NCI-H128 (cell line): Measurements from ENCODE around the gene CYP4F8.

Source experiments
- DNase-seq: peaks from one replicate; lab custom pipeline; 2025; ENCODE audit not compliant: unreplicated experiment; lab: John Stamatoyannopoulos, UW

Gene CYP4F8

DNA sequence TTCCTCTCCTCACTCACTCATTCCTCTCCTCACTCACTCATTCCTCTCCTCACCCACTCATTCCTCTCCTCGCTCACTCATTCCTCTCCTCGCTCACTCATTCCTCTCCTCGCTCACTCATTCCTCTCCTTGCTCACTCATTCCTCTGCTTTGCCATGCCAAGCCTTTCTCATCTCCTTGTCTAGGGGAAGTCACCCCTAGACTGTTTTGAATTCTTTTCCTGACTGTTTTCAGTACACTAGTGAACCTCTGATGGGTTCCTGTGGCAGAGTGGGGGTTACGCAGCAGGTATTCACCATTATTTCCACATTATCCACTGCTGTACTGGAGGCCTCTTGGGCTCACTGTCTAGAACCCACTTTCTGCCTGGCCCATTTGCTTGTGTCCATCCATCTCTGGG lies 1.2 kb downstream of the CYP4F8 start:
- no peak for DNase-seq

- DNase-seq: no peak
Measured at GRCh38 chr19:15616627-15617270, 1.7 kb downstream of the CYP4F8 start.

GRCh38 chr19:15618321-15618720 lies 3.3 kb downstream of the CYP4F8 start:
- DNase-seq: no peak

DNA sequence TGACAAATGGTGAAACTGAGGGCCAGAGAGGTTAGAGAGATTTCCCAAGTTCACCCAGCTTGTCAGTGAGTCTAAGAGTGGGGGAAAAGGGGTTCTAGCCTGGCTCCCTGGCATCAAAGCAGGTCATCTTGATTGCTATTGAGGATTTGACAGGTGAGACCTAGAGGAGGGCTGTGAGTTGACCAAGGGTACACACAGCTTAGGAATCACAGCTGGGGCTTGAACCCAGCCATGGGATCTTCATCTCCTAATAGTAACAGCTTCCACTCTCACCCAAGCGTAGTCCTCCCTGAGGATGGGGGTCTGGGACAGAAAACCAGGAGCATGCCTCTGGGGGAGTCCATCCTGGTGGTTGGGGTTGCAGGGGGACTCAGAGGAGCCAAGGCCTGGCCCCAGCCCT lies 6.8 kb downstream of the CYP4F8 start:
- no peak for DNase-seq

DNA sequence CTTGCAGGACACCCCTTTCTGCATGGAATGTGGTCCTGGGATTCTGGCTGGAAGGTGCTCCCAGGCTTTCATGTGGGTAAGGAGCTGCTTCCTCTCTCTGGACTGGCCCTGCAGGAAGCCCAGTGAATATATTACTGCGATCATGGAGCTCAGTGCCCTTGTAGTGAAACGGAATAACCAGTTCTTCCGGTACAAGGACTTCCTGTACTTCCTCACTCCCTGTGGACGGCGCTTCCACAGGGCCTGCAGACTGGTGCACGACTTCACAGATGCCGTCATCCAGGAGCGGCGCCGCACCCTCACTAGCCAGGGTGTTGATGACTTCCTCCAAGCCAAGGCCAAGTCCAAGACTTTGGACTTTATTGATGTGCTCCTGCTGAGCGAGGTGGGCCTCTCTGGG lies 8.0 kb downstream of the CYP4F8 start:
- DNase-seq: no peak

DNA sequence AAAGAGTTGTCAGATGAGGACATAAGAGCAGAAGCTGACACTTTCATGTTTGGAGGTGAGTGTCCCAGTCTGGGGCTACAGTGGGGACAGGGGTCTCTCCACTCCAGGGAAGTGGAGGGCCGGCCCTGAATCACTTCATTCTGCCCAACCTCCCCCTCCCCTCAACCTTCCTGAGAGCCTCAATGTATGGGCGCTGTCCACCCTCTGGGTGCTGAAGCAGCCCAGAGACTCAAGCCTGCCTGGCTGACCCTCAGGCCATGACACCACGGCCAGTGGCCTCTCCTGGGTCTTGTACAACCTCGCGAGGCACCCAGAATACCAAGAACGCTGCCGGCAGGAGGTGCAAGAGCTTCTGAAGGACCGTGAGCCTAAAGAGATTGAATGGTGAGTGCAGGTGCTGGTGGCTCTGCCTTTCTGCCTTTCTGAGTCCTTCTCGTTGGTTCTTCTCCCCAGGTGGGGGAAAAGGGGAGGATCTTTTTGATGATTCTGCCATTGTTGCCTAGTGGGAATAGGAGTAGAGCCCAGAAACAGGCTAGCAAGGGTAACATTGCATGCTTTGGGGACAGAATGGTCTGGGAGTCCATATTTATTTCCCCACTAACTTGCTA lies 8.8 kb downstream of the CYP4F8 start:
- DNase-seq: no peak

GRCh38 chr19:15628236-15629002 lies 13.4 kb downstream of the CYP4F8 start:
- no peak for DNase-seq

DNA sequence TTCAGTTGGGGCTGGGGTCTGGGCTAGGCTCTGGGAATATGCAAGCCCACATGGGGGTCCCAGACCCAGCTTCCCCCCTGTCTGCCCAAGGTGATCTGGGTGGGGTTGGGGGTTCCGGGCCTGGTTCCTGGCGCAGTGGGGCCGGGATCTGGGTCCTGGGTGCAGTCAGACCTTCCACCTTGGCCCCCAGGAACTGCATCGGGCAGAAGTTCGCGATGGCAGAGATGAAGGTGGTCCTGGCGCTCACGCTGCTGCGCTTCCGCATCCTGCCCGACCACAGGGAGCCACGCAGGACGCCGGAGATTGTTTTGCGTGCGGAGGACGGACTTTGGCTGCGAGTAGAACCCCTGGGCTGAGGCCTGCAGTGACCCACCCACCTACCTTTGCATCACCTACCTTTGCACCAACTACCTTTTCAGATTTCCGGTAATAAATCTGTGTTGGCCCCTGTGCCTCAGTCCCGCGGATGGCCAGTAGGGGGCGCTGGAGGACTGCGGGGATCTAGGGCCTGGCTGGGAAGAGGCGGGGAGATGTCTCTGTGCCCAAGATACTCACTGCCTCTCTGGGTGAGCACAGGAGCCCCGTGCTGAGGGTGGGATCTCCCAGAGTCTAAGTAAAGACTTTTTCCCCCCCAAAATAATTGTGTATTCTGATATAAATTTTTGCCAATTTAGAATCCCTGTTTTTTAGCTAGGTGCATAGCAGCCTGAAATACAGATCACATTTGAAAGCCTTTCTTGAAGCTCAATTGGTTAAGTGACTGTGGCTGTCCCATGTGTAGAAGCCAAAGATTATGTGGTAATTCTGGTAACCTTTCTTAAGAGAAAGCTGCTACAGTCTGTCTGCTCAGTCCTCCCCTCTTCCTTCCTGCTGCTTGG lies 14.2 kb downstream of the CYP4F8 start:
- peak; percentile 29 for DNase-seq

DNA sequence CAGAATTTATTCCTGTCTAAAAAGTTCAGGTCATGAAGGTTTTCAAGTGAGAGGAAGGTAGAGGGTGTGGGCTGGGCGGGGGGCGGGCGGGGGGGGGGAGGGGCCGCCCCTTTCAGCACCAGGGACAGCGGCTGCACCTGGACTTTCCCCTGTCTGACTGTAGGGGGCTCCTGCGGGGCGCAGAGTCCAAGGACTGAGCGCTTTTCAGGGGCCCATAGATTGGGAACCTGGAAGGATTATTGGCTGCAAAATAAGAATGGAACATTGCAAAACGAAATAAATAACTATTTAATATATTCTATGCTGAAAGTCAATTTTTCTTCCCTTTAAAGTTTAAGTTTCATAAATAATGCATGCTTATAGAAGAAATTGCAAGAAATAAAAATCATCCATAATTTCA lies 16.8 kb downstream of the CYP4F8 start:
- no peak for DNase-seq

DNA sequence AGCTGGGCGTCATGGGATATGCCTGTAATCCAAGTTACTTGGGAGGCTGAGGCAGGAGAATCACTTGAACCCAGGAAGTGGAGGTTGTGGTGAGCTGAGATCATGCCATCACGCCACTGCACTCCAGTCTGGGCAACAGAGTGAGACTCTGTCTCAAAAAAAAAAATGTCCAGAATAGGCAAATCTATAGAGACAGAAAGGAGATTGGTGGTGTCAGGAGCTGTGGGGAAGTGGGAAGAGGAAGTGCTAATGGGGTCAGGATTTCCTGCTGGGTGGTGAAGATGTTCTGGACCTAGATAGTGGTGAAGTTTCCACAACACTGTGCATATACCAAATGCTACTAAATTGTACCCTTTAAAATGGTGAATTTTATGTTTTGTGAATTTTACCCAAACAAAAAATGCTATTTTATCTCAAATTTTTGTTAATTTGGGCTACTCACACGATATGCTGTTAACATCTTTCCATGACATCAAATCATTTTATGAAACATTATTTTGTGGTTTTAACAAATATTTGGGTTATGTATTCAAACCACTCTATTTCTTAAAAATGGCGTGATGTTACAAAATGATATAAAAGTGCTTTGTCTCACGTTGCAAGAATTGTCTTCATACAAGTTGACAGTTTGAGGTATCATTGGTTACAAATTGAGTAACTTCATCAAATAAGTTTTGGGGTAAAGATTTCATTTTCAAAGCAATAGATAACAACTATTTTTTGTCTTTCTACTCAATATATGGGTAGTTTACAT lies 18.2 kb downstream of the CYP4F8 start:
- no peak for DNase-seq

GRCh38 chr19:15634105-15634504 lies 19.1 kb downstream of the CYP4F8 start:
- no peak for DNase-seq

DNA sequence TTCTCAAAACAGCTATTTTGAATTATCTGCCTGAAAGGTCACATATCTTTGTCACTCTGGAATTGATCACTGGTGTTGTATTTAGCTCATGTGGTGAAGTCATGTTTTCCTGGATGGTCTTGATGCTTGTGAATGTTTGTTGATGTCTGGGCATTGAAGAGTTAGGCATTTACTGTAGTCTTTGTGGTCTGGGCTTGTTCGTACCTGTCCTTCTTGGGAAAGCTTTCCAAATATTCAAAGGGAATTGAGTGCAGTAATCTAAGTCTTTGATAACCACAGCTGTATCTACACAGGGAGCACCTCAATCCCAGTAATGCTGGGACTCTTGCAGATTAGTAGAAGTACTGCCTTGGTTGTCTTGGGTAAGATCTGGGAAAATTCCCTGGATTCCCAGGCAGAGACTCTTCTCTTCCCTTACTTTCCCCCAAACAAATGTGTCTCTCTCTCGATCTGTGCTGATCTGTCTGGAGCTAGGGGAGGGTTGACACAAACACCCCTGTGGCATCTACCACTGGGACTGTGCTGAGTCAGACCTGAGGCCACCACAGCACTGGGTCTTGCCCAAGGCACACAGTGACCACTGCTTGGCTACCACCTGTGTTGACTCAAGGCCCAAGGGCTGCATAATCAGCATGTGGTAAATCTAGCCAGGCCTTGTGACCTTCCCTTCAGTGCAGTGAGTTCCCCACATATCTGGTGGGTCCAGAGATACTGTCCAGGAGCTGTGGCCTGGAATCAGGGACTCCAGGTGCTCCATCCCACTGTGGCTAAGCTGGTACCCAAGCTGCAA lies 20.2 kb downstream of the CYP4F8 start:
- no peak for DNase-seq

- DNase-seq: no peak
Measured at GRCh38 chr19:15636026-15636425, 21.0 kb downstream of the CYP4F8 start.

DNA sequence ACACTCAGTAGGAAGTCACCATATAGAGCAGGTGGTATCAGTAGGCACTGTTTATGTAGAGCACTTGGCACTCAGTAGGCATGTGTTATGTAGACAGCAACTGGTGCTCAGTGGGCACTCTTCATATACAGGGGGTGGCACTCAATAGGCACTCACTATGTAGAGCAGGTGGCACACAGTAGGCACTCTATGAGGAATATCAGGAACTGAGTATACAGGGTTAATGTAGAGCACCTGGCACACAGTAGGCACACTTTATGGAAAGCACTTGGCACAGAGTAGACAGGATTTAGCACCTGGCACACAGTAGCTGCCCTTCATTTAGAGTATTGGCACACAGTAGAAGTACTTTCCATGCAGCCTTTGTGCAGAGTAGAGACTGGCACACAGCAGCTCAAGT lies 24.6 kb downstream of the CYP4F8 start:
- DNase-seq: no peak

- DNase-seq: no peak
Measured at GRCh38 chr19:15640294-15640903, 25.4 kb downstream of the CYP4F8 start, which contains the start of gene CYP4F3. Gene CYP4F3 (plus strand): TSS chr19:15640897. CDS start chr19:15641416, 519 bp downstream.

GRCh38 chr19:15640904-15641597 lies 26.0 kb downstream of the CYP4F8 start:
- no peak for DNase-seq

DNA sequence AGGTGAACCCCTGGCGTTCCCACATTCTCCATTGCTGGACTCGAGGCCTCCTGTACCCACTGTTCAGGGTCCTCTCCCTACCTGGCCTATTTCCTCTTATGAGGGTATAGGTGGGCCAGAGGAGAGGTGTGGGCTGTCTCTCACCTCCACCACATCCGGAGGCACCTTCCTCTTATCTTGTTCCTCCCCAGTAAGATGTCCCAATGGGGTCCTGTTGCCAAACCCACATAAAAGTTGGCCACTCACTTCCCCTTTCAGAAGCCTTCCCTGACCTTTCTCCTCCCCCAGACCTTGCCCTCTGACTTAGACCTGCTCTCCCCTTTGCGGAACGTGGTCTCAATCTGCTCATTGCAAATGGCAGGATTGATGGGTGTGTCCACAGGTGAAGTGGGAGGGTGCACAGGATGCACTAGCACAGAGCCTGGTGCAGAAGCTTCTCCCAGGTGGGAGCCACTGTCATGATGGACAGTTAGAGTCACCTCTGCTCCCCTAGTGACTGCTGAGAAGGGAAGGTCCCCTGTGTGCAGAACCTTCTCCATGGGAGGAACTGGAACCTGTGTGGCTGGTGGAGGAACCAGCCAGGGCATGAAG lies 27.0 kb downstream of the CYP4F8 start:
- no peak for DNase-seq

DNA sequence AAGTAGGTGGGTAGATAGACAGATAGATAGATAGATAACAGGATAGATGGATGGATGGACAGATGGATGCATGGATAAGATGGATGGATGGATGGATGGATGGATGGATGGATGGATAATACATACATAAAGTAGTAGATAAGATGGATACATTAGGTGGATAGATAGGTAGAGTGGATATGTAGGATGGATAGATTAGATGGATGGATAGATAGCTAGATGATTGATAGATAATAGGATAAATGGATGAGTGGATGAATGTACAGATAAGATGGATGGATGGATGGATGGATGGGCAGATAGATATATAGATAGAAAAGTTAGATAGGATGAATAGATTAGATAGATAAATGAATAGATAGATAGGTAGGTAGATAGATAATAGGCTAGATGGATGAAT lies 27.8 kb downstream of the CYP4F8 start:
- no peak for DNase-seq
